HepG2 (cell line): ENCODE results near the gene PDLIM7. TPM values are rescaled to one million over a fixed set of nuclear protein-coding genes. Genes with fewer than 3 reads are reported as not detected.

Experiments used
- ATAC-seq: fragments of 200-7000 bp; cut with Tn5 transposase; 3 replicates; pipeline ENCODE4 v1.9.1; 2020; ENCODE audit warnings: mild to moderate bottlenecking, moderate library complexity
- BruUV-seq: library from RNA; stranded (reverse); fragments of 400-500 nt; replicated peaks from 2 replicates; lab custom pipeline; 2021; lab: Mats Ljungman, UMichigan
- CTCF ChIA-PET: fragments of 300-600 bp; formaldehyde crosslinking; extraction: SDS; loops from one replicate; lab custom pipeline; 2021; ENCODE audit warnings: low total read pairs, inconsistent platforms, low intra/inter-chr PET ratio; lab: Yijun Ruan, JAX
- POLR2A ChIA-PET: fragments of 350-600 bp; sonication (Branson Sonifier 250); formaldehyde crosslinking; loops from one replicate; lab custom pipeline; 2020; ENCODE audit warnings: antibody characterized with exemption, inconsistent platforms; lab: Yijun Ruan, JAX
- DNase-seq: peaks from one replicate; pipeline ENCODE4 v3.0.0-alpha.2; 2015; ENCODE audit warnings: low spot score
- FAIRE-seq: peaks from 3 replicates; lab custom pipeline; 2011; peaks lifted over from hg19 to GRCh38; lab: Jason Lieb, UNC
- H2AFZ ChIP-seq: one replicate; pipeline ENCODE4 v1.6.1; 2011; ENCODE audit warnings: low read length, inconsistent platforms
- H3K27ac ChIP-seq: fragments of 300-600 bp; 3 replicates; pipeline ENCODE4 v1.8.0; 2011; ENCODE audit warnings: mixed run types, mild to moderate bottlenecking, mixed read lengths, low read length, inconsistent platforms; ENCODE audit not compliant: insufficient read depth; ENCODE audit errors: extremely low read length
- H3K27me3 ChIP-seq, 2 experiments: fragments of 200-600 bp in 1 of 2; 2 replicates in 1 of 2; 3 replicates in 1 of 2; pipeline versions ENCODE4 v1.6.0 to v1.8.0; 2011; ENCODE audit warnings: low read length in 2 of 2, mild to moderate bottlenecking in 2 of 2, moderate library complexity in 2 of 2, inconsistent platforms in 1 of 2; ENCODE audit not compliant: insufficient read depth in 2 of 2, control insufficient read depth in 1 of 2
- H3K36me3 ChIP-seq, 2 experiments: fragments of 200-600 bp in 1 of 2; replicated peaks in 1 of 2; 2 replicates in 1 of 2; 3 replicates in 1 of 2; pipeline versions ENCODE4 v1.5.1 to v1.8.0; 2011; ENCODE audit warnings: low read length in 2 of 2, inconsistent platforms in 1 of 2; ENCODE audit not compliant: insufficient read depth in 2 of 2, control insufficient read depth in 1 of 2
- H3K4me1 ChIP-seq: 2 replicates; pipeline ENCODE4 v1.5.1; 2012; ENCODE audit warnings: low read length, inconsistent platforms; ENCODE audit not compliant: insufficient read depth
- H3K4me2 ChIP-seq: 2 replicates; pipeline ENCODE4 v1.6.0; 2011; ENCODE audit warnings: low read depth, low read length, inconsistent platforms
- H3K4me3 ChIP-seq, 3 experiments: fragments of 200-600 bp in 1 of 3; sonication (generic), shearing (Covaris generic) in 1 of 3; replicated peaks in 1 of 3; 2 replicates each; pipeline ENCODE4 v1.5.1; 2011 to 2016; ENCODE audit warnings: low read length in 3 of 3, inconsistent platforms in 2 of 3, low read depth in 2 of 3, mild to moderate bottlenecking in 2 of 3, control low read depth in 1 of 3, mixed read lengths in 1 of 3; ENCODE audit not compliant: insufficient read depth in 1 of 3
- H3K79me2 ChIP-seq: one replicate; pipeline ENCODE4 v1.6.1; 2011; ENCODE audit warnings: low read length, inconsistent platforms; ENCODE audit not compliant: insufficient read depth
- H3K9ac ChIP-seq: 2 replicates; pipeline ENCODE4 v1.6.0; 2011; ENCODE audit warnings: mild to moderate bottlenecking, low read depth, low read length, inconsistent platforms; ENCODE audit not compliant: insufficient read depth
- H3K9me3 ChIP-seq: 2 replicates; pipeline ENCODE4 v1.5.1; 2012; ENCODE audit warnings: mild to moderate bottlenecking, low read length
- H4K20me1 ChIP-seq: 2 replicates; pipeline ENCODE4 v1.6.0; 2011; ENCODE audit warnings: inconsistent platforms, mild to moderate bottlenecking, low read length, moderate library complexity; ENCODE audit not compliant: insufficient read depth
- ETV5 ChIP-seq: IDR thresholded peaks from 2 replicates; pipeline ENCODE4 v1.6.1; 2018; ENCODE audit warnings: missing biosample characterization, missing genetic modification reagents, inconsistent platforms, borderline replicate concordance
- NFYC ChIP-seq: IDR thresholded peaks from 2 replicates; pipeline ENCODE4 v1.6.1; 2016; ENCODE audit warnings: missing genetic modification reagents, missing compliant biosample characterization
- SP5 ChIP-seq: IDR thresholded peaks from 2 replicates; pipeline ENCODE4 v1.6.1; 2016; ENCODE audit warnings: low read depth, borderline replicate concordance
- ZBTB33 ChIP-seq: sonication (generic); formaldehyde crosslinking; IDR thresholded peaks from 2 replicates; pipeline ENCODE4 v1.4.0; 2020; ENCODE audit warnings: missing genetic modification reagents
- ZNF337 ChIP-seq: sonication (generic); formaldehyde crosslinking; IDR thresholded peaks from 2 replicates; pipeline ENCODE4 v1.5.1; 2020; ENCODE audit warnings: missing genetic modification reagents, low read depth, mild to moderate bottlenecking, borderline replicate concordance
- ZNF768 ChIP-seq: sonication (generic); formaldehyde crosslinking; IDR thresholded peaks from 2 replicates; pipeline ENCODE4 v1.4.0; 2020; ENCODE audit warnings: missing genetic modification reagents
- ZNF891 ChIP-seq: sonication (generic); formaldehyde crosslinking; IDR thresholded peaks from 2 replicates; pipeline ENCODE4 v1.5.0; 2020; ENCODE audit warnings: mild to moderate bottlenecking, missing genetic modification reagents
- WGBS: methylation state at CpG from one replicate; pipeline ENCODE4 v1.1.6; 2017; ENCODE audit warnings: low lambda C conversion rate; 5-methylcytosine and 5-hydroxymethylcytosine counted together
- in situ Hi-C: cut with HindIII; loops from 2 replicates; pipeline ENCODE4 v1.10.0; 2017; ENCODE audit warnings: low pct_unique_long_range_greater_than_20kb; ENCODE audit not compliant: extremely low pct_ligation_motif_present
- intact Hi-C: fragments of 100-400 bp; cut with micrococcal nuclease; formaldehyde crosslinking; loops from one replicate; pipeline ENCODE4 v1.10.0; 2022; ENCODE audit not compliant: unreplicated experiment
- polyA plus RNA-seq, 8 experiments: library from polyadenylated mRNA; depleted of rRNA in 3 of 8; stranded (reverse) in 7 of 8; unstranded in 1 of 8; fragments of >200 nt; fragmentation: Illumina TruSeq in 4 of 8; extraction: Trizol in 4 of 8; gene quantifications; 2 replicates each; pipeline versions ENCODE4 v1.2.1 to v1.2.3, GENCODE V29; 2011 to 2016; ENCODE audit warnings: low read depth in 4 of 8, missing spikeins in 1 of 8, mixed read lengths in 1 of 8; ENCODE audit not compliant: insufficient read depth in 1 of 8
- total RNA-seq, 5 experiments: library from RNA; depleted of rRNA; stranded (reverse); fragments of >200 nt; fragmentation: Illumina TruSeq; extraction: Trizol; gene quantifications; 2 replicates each; pipeline ENCODE4 v1.2.3, GENCODE V29; 2016; ENCODE audit warnings: low read depth in 1 of 5

PDLIM7 gene
- total and polyA plus RNA-seq, 2 of the 13 experiments (the other 11 are each of a cell fraction or from before 2014, with no cell fraction given) = 21.1 to 31.3 TPM

DNA sequence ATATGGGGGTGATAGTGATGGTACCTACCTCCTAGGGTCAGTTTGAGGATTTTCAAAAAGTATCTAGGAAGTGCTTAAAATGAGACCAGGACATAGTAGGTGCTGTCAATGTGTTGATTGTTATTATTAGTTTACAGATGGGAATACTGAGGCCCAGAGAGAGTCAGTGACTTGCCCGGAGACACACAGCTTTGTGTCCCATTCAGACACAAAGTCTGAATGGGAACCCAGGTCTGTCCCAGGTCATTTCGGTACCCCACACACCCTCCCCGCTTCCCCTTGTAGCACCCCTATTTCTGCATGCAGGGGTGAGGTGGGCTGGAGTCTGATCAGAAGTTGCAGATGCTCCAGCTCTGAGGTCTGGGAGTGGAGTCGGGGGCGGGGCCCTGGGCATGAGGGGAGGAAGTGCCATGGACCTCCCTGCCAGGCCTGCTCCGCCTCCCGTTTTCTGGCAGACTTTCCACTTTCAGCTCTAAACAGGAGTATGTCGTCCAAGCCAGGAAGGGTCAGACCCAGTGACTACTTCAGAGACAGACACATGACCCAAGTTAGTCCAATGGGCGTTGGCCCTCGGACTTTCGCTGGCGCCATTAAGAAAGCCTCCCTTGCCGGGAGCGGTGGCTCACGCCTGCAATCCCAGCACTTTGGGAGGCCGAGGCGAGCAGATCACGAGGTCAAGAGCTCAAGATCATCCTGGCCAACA lies 20.7 kb downstream of the PDLIM7 start:
- Histone ChIP-seq H3K4me2 (no peak overlapping the region), H3K27me3 (no peaks in the 10 kb centered on the region), H3K4me3 (no peak overlapping the region), H4K20me1 (no peaks in the 10 kb centered on the region), H3K79me2 (peaks cover 3% of the 10 kb centered on the region), H2AFZ (no peak overlapping the region), H3K4me1 (peaks cover 66% of the 10 kb centered on the region), H3K9ac (no peak overlapping the region), H3K27ac (no peak overlapping the region), H3K36me3 (no peaks in the 10 kb centered on the region), H3K9me3 (no peaks in the 10 kb centered on the region)
- no TSS peak for BruUV-seq
- intact Hi-C loops (no loop called here), in situ Hi-C loops (no loop called here)
- TF ChIP-seq ETV5 (CRISPR knock-in tag) (peak; percentile 17; the same call in 1 of the 2 replicates), ZNF891 (CRISPR knock-in tag) (no peak), ZNF337 (CRISPR knock-in tag) (no peak), ZNF768 (CRISPR knock-in tag) (peak; percentile 87), SP5 (0 out of 2 replicates have a peak, but pooled peaks have one; percentile 13), ZBTB33 (CRISPR knock-in tag) (peak; percentile 77), NFYC (CRISPR knock-in tag) (0 out of 2 replicates have a peak, but pooled peaks have one; percentile 23)
- ATAC-seq = no peak
- ChIA-PET CTCF (no interaction called here), POLR2A (interaction anchor here (1.0 to 4.9 kb wide), 6 partner anchors 19 to 390 kb away, joined by 3 to 42 read pairs (median 6); partner anchors contain the start of gene PDLIM7)
- WGBS = 57% methylated on average over 14 of the region's 18 CpGs
- peak; percentile 33 for DNase-seq
- no peak for FAIRE-seq
